ENCODE measurements around the gene C19orf67.

C19orf67 gene

DNA sequence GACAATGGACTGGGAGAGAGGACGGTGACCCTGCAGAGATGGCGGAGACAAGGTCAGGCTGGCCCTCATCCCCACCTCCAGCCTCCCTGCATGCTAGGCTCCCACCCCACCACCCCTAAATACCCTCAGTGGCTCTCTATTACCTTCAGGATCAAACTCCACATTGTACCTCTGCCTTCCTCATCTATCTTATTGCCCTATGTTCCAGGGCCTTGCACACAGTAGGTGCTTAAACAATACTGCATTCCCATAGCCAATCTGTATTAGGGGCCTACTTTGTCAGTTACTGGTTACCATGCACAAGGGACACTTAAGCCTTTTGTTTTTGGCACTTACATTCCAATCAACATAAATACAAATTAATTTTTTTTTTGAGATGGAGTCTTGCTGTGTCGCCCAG, 30.2 kb downstream of the C19orf67 start:
- ChIA-PET CTCF (no interaction called here), POLR2A (ENCODE audit: low non-redundant PET) (no interaction called here)
- H3K27ac ChIP-seq = no peak overlapping the region
- no peak for DNase-seq (ENCODE audit: low spot score)
- TF ChIP-seq, protein P1, sequence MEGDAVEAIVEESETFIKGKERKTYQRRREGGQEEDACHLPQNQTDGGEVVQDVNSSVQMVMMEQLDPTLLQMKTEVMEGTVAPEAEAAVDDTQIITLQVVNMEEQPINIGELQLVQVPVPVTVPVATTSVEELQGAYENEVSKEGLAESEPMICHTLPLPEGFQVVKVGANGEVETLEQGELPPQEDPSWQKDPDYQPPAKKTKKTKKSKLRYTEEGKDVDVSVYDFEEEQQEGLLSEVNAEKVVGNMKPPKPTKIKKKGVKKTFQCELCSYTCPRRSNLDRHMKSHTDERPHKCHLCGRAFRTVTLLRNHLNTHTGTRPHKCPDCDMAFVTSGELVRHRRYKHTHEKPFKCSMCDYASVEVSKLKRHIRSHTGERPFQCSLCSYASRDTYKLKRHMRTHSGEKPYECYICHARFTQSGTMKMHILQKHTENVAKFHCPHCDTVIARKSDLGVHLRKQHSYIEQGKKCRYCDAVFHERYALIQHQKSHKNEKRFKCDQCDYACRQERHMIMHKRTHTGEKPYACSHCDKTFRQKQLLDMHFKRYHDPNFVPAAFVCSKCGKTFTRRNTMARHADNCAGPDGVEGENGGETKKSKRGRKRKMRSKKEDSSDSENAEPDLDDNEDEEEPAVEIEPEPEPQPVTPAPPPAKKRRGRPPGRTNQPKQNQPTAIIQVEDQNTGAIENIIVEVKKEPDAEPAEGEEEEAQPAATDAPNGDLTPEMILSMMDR (conservative IDR thresholded peaks at IDR 0.05; ENCODE audit: low read depth) = no peak

DNA sequence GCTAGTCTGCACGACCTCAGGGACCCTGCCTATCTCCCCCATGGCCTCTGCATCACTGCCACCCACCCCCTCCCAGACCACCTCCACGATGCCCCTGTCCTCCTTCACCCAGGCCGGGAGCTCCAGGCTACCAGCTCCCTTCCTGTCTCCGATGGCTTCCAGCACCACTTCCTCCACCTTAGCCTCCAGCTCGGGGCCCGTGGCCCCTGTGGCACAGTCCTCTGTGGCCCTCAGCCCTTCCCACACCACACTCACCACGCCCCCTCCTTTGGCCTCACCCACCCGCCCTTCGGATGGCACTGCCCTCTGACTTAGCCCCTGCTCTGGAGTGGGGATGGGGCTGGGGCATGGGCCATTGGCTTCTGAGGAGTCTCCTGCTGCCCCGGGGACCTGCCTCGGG, 30.9 kb downstream of the C19orf67 start:
- ChIA-PET CTCF (interaction anchor here (0.6 kb wide), 1 partner anchor 18 kb away, joined by 4 read pairs; no protein-coding TSS in a partner anchor), POLR2A (ENCODE audit: low non-redundant PET) (no interaction called here)
- TF ChIP-seq, protein P1 (conservative IDR thresholded peaks at IDR 0.05; ENCODE audit: low read depth) = no peak
- DNase-seq (ENCODE audit: low spot score) = no peak
- no peak overlapping the region for H3K27ac ChIP-seq

DNA sequence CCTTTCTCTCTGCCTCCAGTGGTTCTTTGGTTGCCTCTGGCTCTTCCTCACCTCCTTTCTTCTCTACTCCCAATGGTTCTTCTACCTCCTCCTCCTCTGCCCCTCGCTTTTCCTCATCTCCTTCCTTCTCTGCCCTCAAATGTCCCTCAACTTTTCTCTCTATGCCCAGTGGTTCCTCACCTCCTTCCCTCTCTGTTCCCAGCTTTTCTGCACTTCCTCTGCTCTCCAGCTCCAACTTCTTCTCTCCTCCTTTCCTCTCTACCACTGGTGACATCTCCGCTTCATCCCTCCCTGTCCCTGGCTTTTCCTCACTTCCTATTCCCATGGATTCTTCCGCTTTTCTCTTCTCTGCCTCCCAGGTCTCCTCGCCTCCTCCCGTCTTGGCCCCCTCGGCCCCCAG, 31.5 kb downstream of the C19orf67 start:
- no peak for DNase-seq (ENCODE audit: low spot score)
- CTCF ChIA-PET = interaction anchor here (0.6 to 0.7 kb wide), 2 partner anchors 19 to 65 kb away, joined by 3 to 4 read pairs; no protein-coding TSS in a partner anchor
- TF ChIP-seq, protein P1 (conservative IDR thresholded peaks at IDR 0.05; ENCODE audit: low read depth) = no peak
- POLR2A ChIA-PET (ENCODE audit: low non-redundant PET) = no interaction called here
- H3K27ac ChIP-seq = no peak overlapping the region

DNA sequence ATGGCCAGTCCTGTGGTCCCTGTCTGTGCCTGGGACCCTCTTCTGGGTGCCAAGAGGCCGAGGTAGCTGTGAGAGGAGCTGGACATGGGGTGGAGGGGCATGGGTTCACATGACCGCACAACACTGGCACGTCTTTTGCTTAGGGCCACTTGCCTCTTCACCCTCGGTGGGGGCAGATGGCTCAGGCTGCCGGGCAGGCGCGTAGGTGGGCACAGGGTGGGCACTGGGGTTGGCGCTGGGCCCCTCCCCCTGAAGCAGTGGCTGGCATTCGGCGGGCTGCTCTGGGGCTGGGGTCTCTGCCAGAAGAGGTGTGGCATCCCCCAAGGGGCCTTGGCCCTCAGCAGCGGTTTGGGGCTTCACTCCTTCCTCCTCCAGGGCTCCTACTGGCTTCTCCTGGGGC, 32.1 kb downstream of the C19orf67 start:
- ChIA-PET POLR2A (ENCODE audit: low non-redundant PET) (no interaction called here), CTCF (interaction anchor here (0.5 to 0.6 kb wide), 2 partner anchors 15 to 40 kb away, joined by 3 read pairs; no protein-coding TSS in a partner anchor)
- DNase-seq (ENCODE audit: low spot score) = no peak
- TF ChIP-seq, protein P1 (conservative IDR thresholded peaks at IDR 0.05; ENCODE audit: low read depth) = no peak
- no peak overlapping the region for H3K27ac ChIP-seq

DNA sequence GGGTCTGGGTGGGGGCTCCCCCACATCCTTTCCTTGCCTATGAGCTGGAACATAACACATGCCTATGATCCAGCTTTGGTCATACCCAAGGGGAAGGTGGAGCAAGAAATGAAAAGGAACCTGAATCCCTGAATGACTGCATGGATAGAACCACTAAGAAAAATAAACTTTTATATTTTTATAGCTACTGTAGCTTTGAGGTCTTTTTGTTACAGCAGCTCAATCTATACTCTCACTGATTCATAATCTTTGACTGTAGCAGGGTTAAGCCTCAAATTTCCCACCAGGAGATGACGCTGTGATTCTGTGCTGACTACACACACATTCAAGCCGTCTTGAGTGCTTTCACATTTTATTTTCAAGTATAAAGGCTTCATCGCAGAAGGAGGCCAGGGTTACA, 32.6 kb downstream of the C19orf67 start:
- POLR2A ChIA-PET (ENCODE audit: low non-redundant PET) = no interaction called here
- DNase-seq (ENCODE audit: low spot score) = no peak
- CTCF ChIA-PET = interaction anchor here (0.5 to 0.6 kb wide), 3 partner anchors 18 to 258 kb away, joined by 3 to 6 read pairs (median 5); no protein-coding TSS in a partner anchor
- no peak overlapping the region for H3K27ac ChIP-seq
- TF ChIP-seq, protein P1 (conservative IDR thresholded peaks at IDR 0.05; ENCODE audit: low read depth) = no peak

DNA sequence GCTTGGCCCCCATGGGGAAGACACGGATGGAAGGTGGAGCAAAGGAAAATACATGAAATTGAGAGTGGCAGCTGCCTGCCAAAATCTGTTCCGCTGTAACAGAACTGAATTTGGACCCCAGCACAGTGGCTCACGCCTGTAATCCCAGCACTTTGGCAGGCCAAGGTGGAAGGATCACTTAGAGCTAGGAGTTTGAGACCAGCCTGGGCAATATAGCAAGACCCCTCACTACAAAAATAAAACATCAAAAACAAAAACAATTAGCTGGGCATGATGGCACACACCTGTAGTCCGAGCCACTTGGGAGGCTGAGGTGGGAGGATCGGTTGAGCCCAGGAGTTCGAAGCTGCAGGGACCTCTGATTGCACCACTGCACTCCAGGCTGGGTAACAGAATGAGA, 33.1 kb downstream of the C19orf67 start:
- DNase-seq (ENCODE audit: low spot score) = no peak
- ChIA-PET CTCF (interaction anchor here (0.5 to 0.6 kb wide), 3 partner anchors 19 to 258 kb away, joined by 3 to 6 read pairs (median 5); no protein-coding TSS in a partner anchor), POLR2A (ENCODE audit: low non-redundant PET) (no interaction called here)

More for the DNA sequence above, 33.1 kb downstream of the C19orf67 start:
- TF ChIP-seq, protein P1 (conservative IDR thresholded peaks at IDR 0.05; ENCODE audit: low read depth) = no peak
- no peak overlapping the region for H3K27ac ChIP-seq
